UCSD-AML1 (cell line): ENCODE data around the gene FLG.
"Not testable (repeated sequence)": the region's sequence is repeated elsewhere in the genome, so short reads cannot be mapped to it uniquely, and the experiment has no call there.

Experiments
- DNase-seq: peaks from one replicate; lab custom pipeline; 2025; ENCODE audit not compliant: unreplicated experiment; lab: John Stamatoyannopoulos, UW

FLG gene

GRCh38 chr1:152325111-152325510, at the start of gene FLG:
Gene FLG (minus strand): TSS chr1:152325239. CDS start chr1:152315456, 9,783 bp downstream.
- DNase-seq: no peak

GRCh38 chr1:152374451-152374850, 49.4 kb upstream of the FLG start:
- DNase-seq: no peak

GRCh38 chr1:152372672-152373071, 47.6 kb upstream of the FLG start:
- DNase-seq: no peak

GRCh38 chr1:152367436-152367835, 42.4 kb upstream of the FLG start:
- DNase-seq: no peak

- DNase-seq: no peak
Measured at GRCh38 chr1:152359906-152360305, 34.9 kb upstream of the FLG start, which contains the start of gene FLG2. Gene FLG2 (minus strand): TSS chr1:152360006. CDS start chr1:152358884, 1,122 bp downstream.

- DNase-seq: no peak
Measured at GRCh38 chr1:152356736-152357135, 31.7 kb upstream of the FLG start.

GRCh38 chr1:152349611-152350010, 24.6 kb upstream of the FLG start:
- no peak for DNase-seq

GRCh38 chr1:152348447-152348846, 23.4 kb upstream of the FLG start:
- DNase-seq: no peak

- DNase-seq: no peak
Measured at GRCh38 chr1:152347116-152347728, 22.2 kb upstream of the FLG start.

GRCh38 chr1:152344438-152344837, 19.4 kb upstream of the FLG start:
- DNase-seq: no peak

GRCh38 chr1:152343006-152343405, 18.0 kb upstream of the FLG start:
- no peak for DNase-seq

- DNase-seq: no peak
Measured at GRCh38 chr1:152335399-152335798, 10.4 kb upstream of the FLG start.

GRCh38 chr1:152328801-152329391, 3.9 kb upstream of the FLG start:
- no peak for DNase-seq

GRCh38 chr1:152313970-152314369, 11.1 kb downstream of the FLG start:
- DNase-seq: no peak

- no peak for DNase-seq
Measured at GRCh38 chr1:152313319-152313801, 11.7 kb downstream of the FLG start.

GRCh38 chr1:152312169-152312568, 12.9 kb downstream of the FLG start:
- not testable (repeated sequence) for DNase-seq

- no peak for DNase-seq
Measured at GRCh38 chr1:152309955-152310354, 15.1 kb downstream of the FLG start.

- not testable (repeated sequence) for DNase-seq
Measured at GRCh38 chr1:152309320-152309901, 15.6 kb downstream of the FLG start.

- not testable (repeated sequence) for DNase-seq
Measured at GRCh38 chr1:152308758-152309157, 16.3 kb downstream of the FLG start.

- DNase-seq: not testable (repeated sequence)
Measured at GRCh38 chr1:152307970-152308369, 17.1 kb downstream of the FLG start.

- not testable (repeated sequence) for DNase-seq
Measured at GRCh38 chr1:152306123-152306522, 18.9 kb downstream of the FLG start.

- DNase-seq: not testable (repeated sequence)
Measured at GRCh38 chr1:152304773-152305172, 20.3 kb downstream of the FLG start.
